WTC11 (cell line): ENCODE results near the gene CXCL10. TPM values are rescaled to one million over a fixed set of nuclear protein-coding genes. Genes with fewer than 3 reads are reported as not detected.

Source experiments
- ATAC-seq: fragments of 200-7000 bp; cut with Tn5 transposase; 2 replicates; pipeline ENCODE4 v1.10.0; 2021; ENCODE audit warnings: mild to moderate bottlenecking, moderate library complexity
- CTCF ChIA-PET: fragments of 300-600 bp; sonication (Branson Sonifier 250); formaldehyde crosslinking; loops from one replicate; lab custom pipeline; 2021; ENCODE audit warnings: antibody characterized with exemption; lab: Charles Lee
- POLR2A ChIA-PET: fragments of 350-600 bp; sonication (Branson Sonifier 250); formaldehyde crosslinking; loops from one replicate; lab custom pipeline; 2021; ENCODE audit warnings: antibody characterized with exemption; lab: Charles Lee
- DNase-seq: peaks from one replicate; pipeline ENCODE4 v3.0.0; 2021; ENCODE audit warnings: low spot score
- H3K27ac Mint-ChIP-seq: 2 replicates; pipeline ENCODE4 v1.8.0; 2021; ENCODE audit warnings: mixed read lengths
- H3K27me3 Mint-ChIP-seq: 2 replicates; pipeline ENCODE4 v1.8.0; 2021; ENCODE audit warnings: low read depth, mild to moderate bottlenecking, moderate library complexity, mixed read lengths
- H3K36me3 Mint-ChIP-seq: 2 replicates; pipeline ENCODE4 v1.8.0; 2021; ENCODE audit warnings: mixed read lengths
- H3K4me1 Mint-ChIP-seq: 2 replicates; pipeline ENCODE4 v1.8.0; 2022; ENCODE audit warnings: mixed read lengths
- H3K4me3 Mint-ChIP-seq: 2 replicates; pipeline ENCODE4 v1.8.0; 2021; ENCODE audit warnings: mild to moderate bottlenecking, moderate library complexity, mixed read lengths
- H3K9me3 Mint-ChIP-seq: 2 replicates; pipeline ENCODE4 v1.8.0; 2021; ENCODE audit warnings: mixed read lengths
- ATF1 ChIP-seq: sonication (generic); formaldehyde crosslinking; IDR thresholded peaks from 2 replicates; pipeline ENCODE4 v1.8.1; 2023; ENCODE audit warnings: mild to moderate bottlenecking, moderate library complexity, missing genetic modification reagents
- CBFB ChIP-seq: sonication (generic); formaldehyde crosslinking; IDR thresholded peaks from 2 replicates; pipeline ENCODE4 v1.8.1; 2022; ENCODE audit warnings: mild to moderate bottlenecking, low read depth, missing genetic modification reagents
- CREM ChIP-seq: sonication (generic); formaldehyde crosslinking; IDR thresholded peaks from 2 replicates; pipeline ENCODE4 v1.8.1; 2022; ENCODE audit warnings: mild to moderate bottlenecking, missing genetic modification reagents, moderate library complexity
- CTCF ChIP-seq: fragments of 200-600 bp; IDR thresholded peaks from 2 replicates; pipeline ENCODE4 v1.8.0; 2022; ENCODE audit warnings: antibody characterized with exemption
- ERG ChIP-seq: fragments of 250-450 bp; sonication (Bioruptor Pico); IDR thresholded peaks from 2 replicates; pipeline ENCODE4 v1.8.0; 2021; ENCODE audit warnings: mild to moderate bottlenecking
- FOXJ3 ChIP-seq: sonication (generic); formaldehyde crosslinking; IDR thresholded peaks from 2 replicates; pipeline ENCODE4 v1.9.0; 2021; ENCODE audit warnings: missing genetic modification reagents, mild to moderate bottlenecking, borderline replicate concordance
- OVOL2 ChIP-seq: fragments of 250-450 bp; sonication (Bioruptor Pico); IDR thresholded peaks from 2 replicates; pipeline ENCODE4 v1.9.0; 2021; ENCODE audit warnings: mild to moderate bottlenecking, borderline replicate concordance
- PRDM15 ChIP-seq: sonication (generic); formaldehyde crosslinking; IDR thresholded peaks from 2 replicates; pipeline ENCODE4 v1.8.0; 2022; ENCODE audit warnings: missing genetic modification reagents
- SMAD3 ChIP-seq: sonication (generic); formaldehyde crosslinking; IDR thresholded peaks from 2 replicates; pipeline ENCODE4 v1.8.0; 2022; ENCODE audit warnings: missing genetic modification reagents, mild to moderate bottlenecking, borderline replicate concordance
- SP1 ChIP-seq: sonication (generic); formaldehyde crosslinking; conservative IDR thresholded peaks from 2 replicates; pipeline ENCODE4 v1.8.1; 2022; ENCODE audit warnings: missing genetic modification reagents
- ZBTB43 ChIP-seq: sonication (generic); formaldehyde crosslinking; IDR thresholded peaks from 2 replicates; pipeline ENCODE4 v1.8.1; 2023; ENCODE audit warnings: mild to moderate bottlenecking, missing genetic modification reagents
- ZNF121 ChIP-seq: sonication (generic); formaldehyde crosslinking; IDR thresholded peaks from 2 replicates; pipeline ENCODE4 v1.8.0; 2023; ENCODE audit warnings: missing genetic modification reagents
- ZNF317 ChIP-seq: sonication (generic); formaldehyde crosslinking; IDR thresholded peaks from 2 replicates; pipeline ENCODE4 v1.8.1; 2023; ENCODE audit warnings: low read depth, mild to moderate bottlenecking, moderate library complexity, missing genetic modification reagents, borderline replicate concordance
- ZNF396 ChIP-seq: fragments of 250-450 bp; sonication (Bioruptor Pico); IDR thresholded peaks from 2 replicates; pipeline ENCODE4 v1.8.0; 2021; ENCODE audit warnings: mild to moderate bottlenecking, moderate library complexity, borderline replicate concordance
- ZNF671 ChIP-seq: fragments of 250-450 bp; sonication (Bioruptor Pico); IDR thresholded peaks from 2 replicates; pipeline ENCODE4 v1.8.0; 2021; ENCODE audit warnings: mild to moderate bottlenecking
- total RNA-seq: library from RNA; stranded (reverse); gene quantifications from 3 replicates; pipeline ENCODE4 v1.2.3, GENCODE V29; 2021
- TF ChIP-seq, protein P1 (sequence below): sonication (generic); formaldehyde crosslinking; IDR thresholded peaks from 2 replicates; pipeline ENCODE4 v1.8.0; 2022; ENCODE audit warnings: mild to moderate bottlenecking, missing genetic modification reagents
- TF ChIP-seq, protein P2 (sequence below): sonication (generic); formaldehyde crosslinking; IDR thresholded peaks from 2 replicates; pipeline ENCODE4 v1.8.1; 2022; ENCODE audit warnings: low read depth, mild to moderate bottlenecking, moderate library complexity, missing genetic modification reagents, borderline replicate concordance
- TF ChIP-seq, protein P3 (sequence below): sonication (generic); formaldehyde crosslinking; IDR thresholded peaks from 2 replicates; pipeline ENCODE4 v1.8.0; 2022; ENCODE audit warnings: mild to moderate bottlenecking, missing genetic modification reagents

Gene CXCL10
- total RNA-seq, 1 experiment from 2014 or later = not detected

- peaks cover 9% of the 10 kb centered on the region for H3K27me3 Mint-ChIP-seq
- no peaks in the 10 kb centered on the region for H3K4me1 Mint-ChIP-seq
- H3K27ac Mint-ChIP-seq = no peak overlapping the region
- H3K4me3 Mint-ChIP-seq = no peak overlapping the region
- ATAC-seq = no peak; the same call in 1 of the 2 replicates
- no peak for DNase-seq
- ChIA-PET POLR2A (no interaction called here), CTCF (interaction anchor here (0.6 to 3.1 kb wide), 41 partner anchors 9 to 382 kb away, joined by 3 to 53 read pairs (median 5); partner anchors contain the start of genes ART3 and NAAA)
- no peaks in the 10 kb centered on the region for H3K36me3 Mint-ChIP-seq
- H3K9me3 Mint-ChIP-seq = no peaks in the 10 kb centered on the region
- no peak for TF ChIP-seq SMAD3
- TF ChIP-seq ERG (CRISPR knock-in tag) = no peak
- peak; percentile 50 for TF ChIP-seq CTCF
- TF ChIP-seq ZBTB43 (CRISPR knock-in tag) = no peak
Measured at GRCh38 chr4:75995727-75996126, 27.6 kb downstream of the CXCL10 start.

GRCh38 chr4:75992462-75992861 lies 30.8 kb downstream of the CXCL10 start:
- Mint-ChIP-seq H3K27ac (no peak overlapping the region), H3K9me3 (no peaks in the 10 kb centered on the region), H3K4me1 (peaks cover 12% of the 10 kb centered on the region), H3K27me3 (peaks cover 9% of the 10 kb centered on the region), H3K36me3 (0 out of 2 replicates have a peak, but pooled peaks cover 2% of the 10 kb centered on the region), H3K4me3 (no peak overlapping the region)
- ChIA-PET POLR2A (no interaction called here), CTCF (interaction anchor here (1.2 kb wide), 1 partner anchor 94 kb away, joined by 3 read pairs; no protein-coding TSS in a partner anchor)
- no peak for DNase-seq
- TF ChIP-seq ZNF121 (CRISPR knock-in tag) = peak; percentile 86
- TF ChIP-seq, protein P1, sequence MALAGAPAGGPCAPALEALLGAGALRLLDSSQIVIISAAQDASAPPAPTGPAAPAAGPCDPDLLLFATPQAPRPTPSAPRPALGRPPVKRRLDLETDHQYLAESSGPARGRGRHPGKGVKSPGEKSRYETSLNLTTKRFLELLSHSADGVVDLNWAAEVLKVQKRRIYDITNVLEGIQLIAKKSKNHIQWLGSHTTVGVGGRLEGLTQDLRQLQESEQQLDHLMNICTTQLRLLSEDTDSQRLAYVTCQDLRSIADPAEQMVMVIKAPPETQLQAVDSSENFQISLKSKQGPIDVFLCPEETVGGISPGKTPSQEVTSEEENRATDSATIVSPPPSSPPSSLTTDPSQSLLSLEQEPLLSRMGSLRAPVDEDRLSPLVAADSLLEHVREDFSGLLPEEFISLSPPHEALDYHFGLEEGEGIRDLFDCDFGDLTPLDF (CRISPR knock-in tag) = no peak
- ATAC-seq = no peak

DNA sequence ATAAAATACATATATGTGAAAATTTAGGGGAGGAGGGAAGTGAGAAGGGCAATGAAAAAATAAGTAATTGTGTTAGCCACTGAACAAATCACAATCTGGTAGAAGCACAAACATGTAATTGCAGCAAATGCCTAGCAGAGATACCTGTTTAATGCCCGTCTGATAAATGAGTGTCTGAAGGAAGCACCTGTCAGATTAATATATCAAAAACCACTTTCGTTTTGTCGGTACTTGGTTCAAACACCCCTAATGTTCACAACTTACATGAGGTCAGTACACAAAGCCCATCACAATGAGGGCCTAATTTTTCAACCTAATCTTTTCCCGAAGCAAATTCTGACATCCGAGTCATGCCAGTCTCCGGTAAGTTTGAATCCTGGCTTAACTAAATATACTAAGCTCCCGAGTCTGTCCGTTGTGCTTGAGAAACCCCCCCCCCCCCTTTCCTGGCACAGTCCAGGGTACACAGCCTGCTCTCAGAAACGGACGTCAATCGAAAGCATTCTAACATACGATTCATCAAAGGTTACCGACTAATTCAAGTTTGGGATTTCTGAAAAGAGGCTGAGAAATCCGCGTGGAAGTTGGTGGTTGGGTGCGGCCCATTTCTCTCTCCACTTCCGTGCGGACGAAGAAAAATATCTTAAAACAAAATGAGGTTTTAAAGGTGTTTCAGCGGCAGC lies 33.3 kb downstream of the CXCL10 start:
- Mint-ChIP-seq H3K36me3 (0 out of 2 replicates have a peak, but pooled peaks cover 2% of the 10 kb centered on the region), H3K4me3 (peak overlapping the region; percentile 86), H3K4me1 (peaks cover 12% of the 10 kb centered on the region), H3K27ac (no peak overlapping the region), H3K9me3 (no peaks in the 10 kb centered on the region), H3K27me3 (peaks cover 7% of the 10 kb centered on the region)
- ChIA-PET POLR2A (interaction anchor here (0.6 kb wide), 2 partner anchors 84 to 102 kb away, joined by 3 to 4 read pairs; no protein-coding TSS in a partner anchor), CTCF (interaction anchor here (0.5 to 1.4 kb wide), 4 partner anchors 49 to 140 kb away, joined by 3 to 6 read pairs (median 4); partner anchors contain the start of gene NAAA)
- no peak for ATAC-seq
- DNase-seq = no peak
- TF ChIP-seq ZNF396 (CRISPR knock-in tag) = no peak
- no peak for TF ChIP-seq SP1
- no peak for TF ChIP-seq OVOL2 (CRISPR knock-in tag)
- no peak for TF ChIP-seq ZNF317
- no peak for TF ChIP-seq FOXJ3 (CRISPR knock-in tag)
- TF ChIP-seq, protein P2, sequence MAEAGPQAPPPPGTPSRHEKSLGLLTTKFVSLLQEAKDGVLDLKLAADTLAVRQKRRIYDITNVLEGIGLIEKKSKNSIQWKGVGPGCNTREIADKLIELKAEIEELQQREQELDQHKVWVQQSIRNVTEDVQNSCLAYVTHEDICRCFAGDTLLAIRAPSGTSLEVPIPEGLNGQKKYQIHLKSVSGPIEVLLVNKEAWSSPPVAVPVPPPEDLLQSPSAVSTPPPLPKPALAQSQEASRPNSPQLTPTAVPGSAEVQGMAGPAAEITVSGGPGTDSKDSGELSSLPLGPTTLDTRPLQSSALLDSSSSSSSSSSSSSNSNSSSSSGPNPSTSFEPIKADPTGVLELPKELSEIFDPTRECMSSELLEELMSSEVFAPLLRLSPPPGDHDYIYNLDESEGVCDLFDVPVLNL (CRISPR knock-in tag) = no peak
- TF ChIP-seq CBFB = no peak
- TF ChIP-seq CREM (CRISPR knock-in tag) = no peak
- no peak for TF ChIP-seq ATF1 (CRISPR knock-in tag)
- no peak for TF ChIP-seq PRDM15
- TF ChIP-seq, protein P3, sequence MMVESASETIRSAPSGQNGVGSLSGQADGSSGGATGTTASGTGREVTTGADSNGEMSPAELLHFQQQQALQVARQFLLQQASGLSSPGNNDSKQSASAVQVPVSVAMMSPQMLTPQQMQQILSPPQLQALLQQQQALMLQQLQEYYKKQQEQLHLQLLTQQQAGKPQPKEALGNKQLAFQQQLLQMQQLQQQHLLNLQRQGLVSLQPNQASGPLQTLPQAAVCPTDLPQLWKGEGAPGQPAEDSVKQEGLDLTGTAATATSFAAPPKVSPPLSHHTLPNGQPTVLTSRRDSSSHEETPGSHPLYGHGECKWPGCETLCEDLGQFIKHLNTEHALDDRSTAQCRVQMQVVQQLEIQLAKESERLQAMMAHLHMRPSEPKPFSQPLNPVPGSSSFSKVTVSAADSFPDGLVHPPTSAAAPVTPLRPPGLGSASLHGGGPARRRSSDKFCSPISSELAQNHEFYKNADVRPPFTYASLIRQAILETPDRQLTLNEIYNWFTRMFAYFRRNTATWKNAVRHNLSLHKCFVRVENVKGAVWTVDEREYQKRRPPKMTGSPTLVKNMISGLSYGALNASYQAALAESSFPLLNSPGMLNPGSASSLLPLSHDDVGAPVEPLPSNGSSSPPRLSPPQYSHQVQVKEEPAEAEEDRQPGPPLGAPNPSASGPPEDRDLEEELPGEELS (CRISPR knock-in tag) = no peak
- no peak for TF ChIP-seq ZNF671
